ENCODE data around the gene STX8.

The STX8 gene

DNA sequence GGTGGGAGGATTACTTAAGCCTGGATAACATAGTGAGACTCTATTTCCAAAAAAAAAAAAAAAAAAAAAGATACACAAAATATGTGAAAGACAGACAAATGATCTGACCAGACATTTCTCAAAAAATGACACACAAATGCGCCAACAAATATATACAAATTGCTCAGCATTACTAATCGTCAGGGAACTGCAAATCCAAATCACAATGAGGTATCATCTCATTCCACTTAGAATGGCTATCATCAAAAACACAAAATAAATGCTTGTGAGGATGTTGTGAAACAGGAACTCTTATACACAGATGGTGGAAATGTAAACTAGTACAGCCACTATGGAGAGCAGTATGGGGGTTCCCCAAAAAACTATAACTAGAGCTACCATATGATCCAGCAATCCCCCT lies 62.4 kb downstream of the STX8 start:
- DNase-seq (ENCODE audit: extremely low spot score, insufficient read length, low read depth), result no peak
- no peak for FAIRE-seq

DNA sequence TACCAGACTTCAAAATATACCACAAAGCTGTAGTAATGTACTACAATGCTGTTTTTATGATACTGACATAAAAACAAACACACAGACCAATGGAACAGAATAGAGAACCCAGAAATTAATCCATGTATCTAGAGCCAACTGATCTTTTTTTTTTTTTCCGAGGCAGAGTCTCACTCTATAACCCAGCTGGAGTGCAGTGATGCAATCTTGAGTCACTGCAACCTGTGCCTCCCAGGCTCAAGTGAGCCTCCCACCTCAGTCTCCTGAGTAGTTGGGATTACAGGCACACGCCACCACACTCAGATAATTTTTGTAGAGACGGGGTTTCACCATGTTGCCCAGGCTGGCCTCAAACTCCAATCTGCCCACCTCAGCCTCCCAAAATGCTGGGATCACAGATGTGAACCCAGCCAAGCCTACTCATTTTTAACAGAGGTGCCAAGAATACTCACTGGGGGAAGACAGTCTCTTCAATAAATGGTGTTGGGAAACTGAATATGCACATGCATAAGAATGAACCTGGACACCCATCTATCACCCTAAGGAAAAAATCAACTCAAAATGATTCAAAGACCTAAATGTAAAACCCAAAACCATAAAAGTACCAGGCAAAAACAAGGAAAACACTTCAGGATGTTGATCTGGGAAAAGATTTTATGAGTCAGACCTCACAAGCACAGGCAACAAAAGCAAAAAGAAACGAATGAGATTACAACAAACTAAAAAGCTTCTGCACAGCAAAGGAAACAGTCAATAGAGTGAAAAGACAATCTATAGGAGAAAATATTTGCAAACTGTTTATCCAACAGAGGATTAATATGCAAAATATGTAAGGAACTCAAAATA lies 63.1 kb downstream of the STX8 start:
- FAIRE-seq (no peak), DNase-seq (ENCODE audit: extremely low spot score, insufficient read length, low read depth) (no peak)

DNA sequence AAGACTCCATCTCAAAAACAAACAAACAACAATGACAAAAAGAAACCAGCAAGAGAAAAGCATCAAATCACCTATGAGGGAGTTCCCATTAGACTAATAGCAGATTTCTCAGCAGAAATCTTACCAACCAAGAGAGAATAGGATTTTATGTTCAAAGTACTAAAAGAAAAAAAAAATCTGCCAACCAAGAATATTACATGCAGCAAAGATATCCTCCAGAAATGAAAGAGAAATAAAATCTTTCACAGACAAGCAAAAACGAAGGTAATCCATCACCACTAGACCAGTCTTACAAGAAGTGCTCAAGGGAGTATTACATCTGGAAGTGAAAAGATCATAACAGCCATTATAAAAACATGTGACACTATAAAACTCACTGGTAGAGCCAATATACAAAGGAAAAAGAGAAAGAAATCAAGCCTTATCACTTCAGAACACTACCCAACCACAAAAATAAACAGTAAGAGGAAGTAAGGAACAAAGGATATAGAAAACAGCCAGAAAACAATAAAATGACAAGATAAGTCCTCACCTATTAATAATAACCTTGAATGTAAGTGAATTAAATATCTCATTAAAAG lies 66.3 kb downstream of the STX8 start:
- DNase-seq (ENCODE audit: extremely low spot score, insufficient read length, low read depth) (no peak), FAIRE-seq (no peak)

DNA sequence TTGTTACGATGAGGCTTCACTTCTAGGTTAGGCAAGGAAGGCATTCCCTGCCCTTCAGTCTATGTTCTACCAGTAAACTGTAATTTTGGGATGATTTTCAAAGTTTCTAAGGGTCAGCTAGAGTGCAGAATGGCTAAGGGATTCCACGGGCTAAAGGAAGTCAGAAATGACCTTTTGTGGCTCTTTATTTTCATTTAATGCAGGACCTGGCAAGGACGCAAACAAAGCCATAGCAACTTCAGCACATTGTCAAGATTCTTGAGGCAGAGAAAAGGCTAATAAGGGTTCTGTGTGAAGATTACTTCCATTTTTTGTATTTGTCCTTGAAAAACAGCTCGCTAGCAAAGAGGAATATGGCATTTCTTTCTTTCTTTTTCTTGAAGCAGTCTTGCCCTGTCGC lies 76.6 kb downstream of the STX8 start:
- FAIRE-seq, result no peak

DNA sequence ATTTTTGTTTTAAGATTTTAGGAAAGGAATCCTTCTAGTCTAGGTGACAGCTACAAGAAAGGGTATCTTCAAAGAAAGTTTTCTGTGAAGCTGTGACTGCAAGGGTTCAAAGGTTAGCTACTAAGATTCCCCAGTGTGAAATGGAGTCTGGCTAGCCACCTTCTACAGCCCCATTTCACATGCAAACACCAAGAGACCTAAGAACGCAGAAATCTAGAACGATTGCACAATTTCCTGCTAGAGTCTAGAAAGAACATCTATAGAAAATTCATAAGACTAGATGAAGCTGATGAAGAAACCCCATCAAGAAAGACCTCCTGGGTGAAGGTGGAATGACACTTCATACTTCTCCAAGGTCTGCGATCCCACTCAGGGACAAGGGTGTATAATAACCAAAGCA lies 77.1 kb downstream of the STX8 start:
- FAIRE-seq, result no peak

More for the DNA sequence above, 76.6 kb downstream of the STX8 start:
- no peak for DNase-seq (ENCODE audit: extremely low spot score, insufficient read length, low read depth)

DNA sequence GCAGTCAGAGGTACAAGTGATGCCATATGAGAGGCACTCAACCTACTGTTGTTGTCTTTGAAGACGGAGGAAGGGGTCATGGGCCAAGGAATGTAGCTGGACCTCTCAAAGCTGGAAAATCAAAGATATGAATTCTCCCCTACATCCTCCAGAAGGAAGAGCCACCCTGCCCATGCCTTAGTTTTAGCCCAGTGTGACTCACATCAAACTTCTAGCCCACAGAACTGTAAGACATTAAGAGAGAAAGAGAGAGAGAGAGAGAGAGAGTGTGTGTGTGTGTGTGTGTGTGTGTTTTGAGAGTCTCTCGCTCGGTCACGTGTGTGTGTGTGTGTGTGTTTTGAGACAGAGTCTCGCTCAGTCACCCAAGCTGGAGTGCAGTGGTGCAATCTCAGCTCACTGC lies 87.1 kb downstream of the STX8 start:
- no peak for FAIRE-seq
- no peak for DNase-seq (ENCODE audit: extremely low spot score, insufficient read length, low read depth)

More for the DNA sequence above, 77.1 kb downstream of the STX8 start:
- no peak for DNase-seq (ENCODE audit: extremely low spot score, insufficient read length, low read depth)

DNA sequence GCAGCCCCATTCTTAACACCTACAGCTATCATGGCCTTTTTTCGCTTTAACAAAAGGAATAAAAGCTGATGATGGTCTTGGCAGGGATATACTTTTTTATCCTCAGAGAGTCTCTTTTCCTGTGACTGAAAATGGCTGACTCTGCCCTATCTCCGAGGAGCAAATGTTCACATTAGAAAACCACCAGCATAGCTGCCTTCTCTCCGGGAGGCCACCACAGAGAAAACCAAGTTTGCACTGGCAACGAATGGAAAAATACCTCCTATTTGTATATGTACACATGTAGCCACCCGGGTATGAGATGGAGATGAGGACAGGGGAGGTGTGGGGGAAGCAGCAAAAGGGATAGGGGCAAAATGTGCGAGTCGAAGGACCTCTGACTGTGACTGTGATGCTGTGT lies 88.2 kb downstream of the STX8 start:
- no peak for FAIRE-seq
- DNase-seq (ENCODE audit: extremely low spot score, insufficient read length, low read depth), result no peak

DNA sequence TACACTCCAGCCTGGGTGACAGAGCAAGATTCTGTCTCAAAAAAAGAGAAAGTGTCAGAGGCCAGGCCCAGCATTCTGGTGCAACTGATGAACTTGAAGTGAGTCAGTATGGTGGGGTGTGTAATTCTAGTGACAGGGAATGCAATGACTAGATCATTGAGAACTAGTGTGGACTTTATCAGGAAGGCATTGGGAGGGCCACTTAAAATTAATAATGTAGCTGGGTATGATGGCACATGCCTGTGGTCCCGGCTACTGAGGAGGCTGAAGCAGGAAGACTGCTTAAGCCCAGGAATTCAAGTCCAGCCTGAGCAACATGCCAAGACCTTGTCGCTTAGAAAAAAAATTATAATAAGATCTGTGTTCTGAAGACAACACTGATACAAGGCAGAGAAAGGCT lies 90.8 kb downstream of the STX8 start:
- FAIRE-seq, result no peak
- DNase-seq (ENCODE audit: extremely low spot score, insufficient read length, low read depth), result no peak

DNA sequence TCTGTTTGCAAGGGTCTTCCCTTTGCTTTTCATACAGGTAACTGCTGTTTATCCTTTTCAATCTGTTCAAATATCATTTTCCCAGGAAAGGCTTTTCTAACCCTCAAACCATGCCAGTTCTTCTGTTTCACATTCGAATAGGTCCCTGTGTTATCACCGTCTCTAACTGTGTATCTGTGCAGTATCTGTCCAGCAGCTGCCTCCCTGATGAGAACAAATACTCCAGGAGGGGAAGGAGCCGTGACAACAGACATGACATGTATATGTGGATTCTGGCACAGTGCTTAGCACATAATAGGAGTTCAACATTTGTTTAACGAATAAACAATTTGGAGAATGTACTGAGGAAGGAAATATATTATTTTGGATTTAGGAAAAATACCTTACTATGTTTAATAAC lies 95.7 kb downstream of the STX8 start:
- DNase-seq (ENCODE audit: extremely low spot score, insufficient read length, low read depth) (no peak), FAIRE-seq (no peak)

DNA sequence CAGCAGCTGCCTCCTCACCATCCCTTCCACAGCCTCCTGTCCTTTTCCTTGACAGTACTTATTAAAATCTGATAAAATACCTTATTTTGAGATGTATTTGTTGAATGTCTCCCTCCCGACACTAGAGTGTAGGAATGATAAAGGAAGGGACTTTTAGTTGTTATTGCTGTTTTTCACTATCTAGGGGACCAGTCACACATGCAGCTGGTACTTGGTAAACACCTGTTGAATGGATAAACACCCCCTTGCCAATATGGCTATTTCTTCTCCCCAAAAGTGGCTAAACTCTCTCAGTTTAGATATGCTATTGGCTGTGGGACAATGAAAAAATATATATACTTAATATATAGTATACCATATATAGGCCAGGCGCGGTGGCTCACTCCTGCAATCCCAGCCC lies 96.7 kb downstream of the STX8 start:
- FAIRE-seq (no peak), DNase-seq (ENCODE audit: extremely low spot score, insufficient read length, low read depth) (no peak)

DNA sequence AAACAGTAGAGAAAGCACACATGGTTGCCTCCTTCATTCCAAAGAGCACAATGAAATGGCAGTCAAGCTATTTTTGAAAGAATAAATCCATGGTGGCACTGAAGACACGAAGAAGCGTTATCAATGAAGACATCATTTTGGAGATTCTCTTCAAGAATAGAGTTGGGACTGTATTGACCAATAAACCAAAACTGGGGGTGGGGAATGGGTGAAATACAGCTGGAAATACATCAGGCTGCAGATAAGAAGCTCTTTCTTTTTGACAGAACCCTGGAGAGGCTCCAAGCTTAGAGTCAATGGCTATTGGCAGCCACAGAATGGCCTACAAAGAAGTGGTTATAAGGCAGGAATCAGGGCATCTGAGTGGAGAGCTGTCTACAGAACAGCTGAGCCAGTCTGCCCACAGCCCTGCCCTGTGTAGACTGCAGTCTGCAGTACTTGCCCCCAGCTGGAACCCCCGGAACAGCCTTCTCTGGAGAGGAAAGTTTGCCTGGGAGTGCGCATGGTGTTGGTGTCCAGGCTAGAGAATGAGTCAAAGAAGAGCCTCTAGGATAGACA lies 100.4 kb downstream of the STX8 start:
- no peak for FAIRE-seq

DNA sequence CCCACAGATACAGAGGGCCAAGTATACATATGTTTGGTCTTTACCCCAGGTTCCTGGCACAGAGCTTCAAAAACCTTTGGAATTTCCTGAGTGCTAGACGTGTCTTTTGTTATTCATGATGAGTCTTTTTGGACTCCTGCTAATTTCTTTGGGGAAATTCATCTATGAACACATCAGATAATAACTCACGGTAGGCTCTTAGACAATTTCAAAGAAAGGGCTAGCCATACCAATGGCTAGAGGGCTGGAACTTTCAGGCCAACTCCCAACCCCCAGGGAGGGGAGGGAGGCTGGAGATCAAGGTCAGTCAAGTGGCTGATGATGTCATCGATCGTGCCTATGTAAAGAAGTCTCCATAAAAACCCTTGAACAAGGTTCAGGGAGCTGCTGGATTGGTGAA lies 101.9 kb downstream of the STX8 start:
- no peak for FAIRE-seq
- DNase-seq (ENCODE audit: extremely low spot score, insufficient read length, low read depth), result no peak

More for the DNA sequence above, 100.4 kb downstream of the STX8 start:
- no peak for DNase-seq (ENCODE audit: extremely low spot score, insufficient read length, low read depth)

DNA sequence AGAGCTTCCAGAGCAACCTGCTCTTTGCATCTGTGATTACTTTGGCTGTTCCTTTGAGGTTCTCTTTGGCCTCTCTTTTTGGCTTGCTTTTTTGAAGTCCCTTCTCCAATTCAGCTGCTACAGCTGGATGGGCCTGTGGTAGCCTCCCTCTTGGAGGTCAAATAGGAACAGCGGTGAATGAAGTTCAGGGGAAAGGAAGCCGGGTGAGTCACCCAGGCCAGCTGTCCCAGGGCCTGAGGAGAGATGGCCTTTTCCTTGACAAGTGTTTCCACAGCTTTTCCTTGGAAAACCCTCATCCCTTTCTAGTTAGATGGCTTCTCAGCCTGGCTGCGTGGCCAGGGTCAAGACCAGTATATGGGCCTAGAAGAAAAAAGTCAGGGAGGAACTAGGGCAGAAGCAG lies 103.1 kb downstream of the STX8 start:
- FAIRE-seq, result no peak
- DNase-seq (ENCODE audit: extremely low spot score, insufficient read length, low read depth), result no peak

DNA sequence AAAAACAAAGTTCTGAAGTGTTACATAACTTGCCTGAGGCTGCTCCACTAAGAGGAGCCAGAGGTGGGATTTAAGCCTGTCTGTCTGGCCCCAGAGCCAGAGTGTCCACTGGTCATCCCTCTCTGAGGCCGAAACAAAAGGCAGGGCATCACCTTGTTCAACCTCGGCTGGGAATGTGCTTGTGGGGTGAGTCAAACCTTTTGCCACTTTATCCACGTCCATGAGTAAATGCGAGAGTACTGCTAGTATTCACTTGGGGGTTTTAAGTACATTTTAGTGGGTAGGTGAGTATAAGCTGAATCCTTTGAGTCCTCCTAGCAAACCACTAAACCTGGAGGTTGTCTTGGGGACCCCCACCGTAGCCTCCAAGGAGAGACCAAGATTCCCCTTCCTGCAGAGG lies 103.5 kb downstream of the STX8 start:
- DNase-seq (ENCODE audit: extremely low spot score, insufficient read length, low read depth) (no peak), FAIRE-seq (no peak)

DNA sequence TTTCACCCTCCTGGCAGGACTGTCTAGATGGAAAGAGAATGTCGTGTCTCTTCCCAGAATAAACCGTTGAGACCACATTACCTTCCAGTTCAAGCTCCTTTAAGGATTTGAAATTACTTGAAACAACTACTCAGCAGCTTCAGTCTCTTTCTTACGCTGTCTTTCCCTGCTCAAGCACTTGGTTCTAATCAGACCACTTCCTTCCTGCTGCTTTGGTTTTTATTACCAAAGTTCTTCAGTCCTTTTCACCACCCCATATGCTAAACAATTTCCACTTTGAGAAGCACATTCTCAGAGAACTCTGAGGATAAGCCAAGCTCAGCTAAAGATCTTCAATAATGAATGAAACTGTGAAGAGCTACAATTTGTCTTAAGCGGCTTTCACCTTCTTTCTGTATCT lies 105.4 kb downstream of the STX8 start:
- DNase-seq (ENCODE audit: extremely low spot score, insufficient read length, low read depth), result no peak
- FAIRE-seq, result no peak

DNA sequence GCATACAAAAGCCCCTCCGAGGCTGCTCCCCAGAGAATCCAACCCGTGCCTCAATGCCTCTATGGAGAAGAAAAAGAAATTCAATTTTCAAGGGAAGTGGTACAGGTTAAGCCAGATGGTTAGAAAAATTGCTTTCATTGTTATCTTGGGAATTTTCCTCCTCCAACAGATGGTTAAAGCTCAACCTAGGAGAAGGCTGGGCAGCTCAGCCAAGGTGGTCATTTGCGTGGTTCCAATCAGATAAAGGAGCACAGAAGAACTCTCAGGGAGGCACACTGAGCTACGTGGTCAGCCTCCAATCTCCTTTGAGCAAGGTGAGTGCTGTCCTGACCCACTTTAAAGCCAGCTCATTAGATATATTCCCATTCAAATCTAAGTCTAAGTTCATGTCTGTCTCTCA lies 106.7 kb downstream of the STX8 start:
- DNase-seq (ENCODE audit: extremely low spot score, insufficient read length, low read depth) (no peak), FAIRE-seq (no peak)

DNA sequence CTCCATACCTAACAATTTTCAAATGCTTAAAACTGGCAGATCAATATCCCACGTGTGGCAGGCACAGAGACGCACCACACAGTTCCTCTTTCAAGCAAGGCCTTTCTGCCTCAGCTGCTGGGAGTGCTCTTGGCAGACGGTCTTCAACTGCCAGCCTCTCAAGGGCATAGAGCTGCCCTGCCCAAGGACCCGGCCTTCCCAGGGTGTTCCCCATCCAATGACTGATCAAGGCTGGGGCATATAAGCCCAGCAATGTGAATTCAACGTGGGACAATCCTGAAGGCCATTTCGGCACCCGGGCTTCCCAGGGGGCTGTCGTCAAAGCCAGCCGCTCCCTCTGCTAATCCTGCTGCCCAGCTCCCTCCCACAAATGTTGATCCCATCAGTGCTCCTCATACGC lies 107.1 kb downstream of the STX8 start:
- DNase-seq (ENCODE audit: extremely low spot score, insufficient read length, low read depth) (no peak), FAIRE-seq (no peak)

DNA sequence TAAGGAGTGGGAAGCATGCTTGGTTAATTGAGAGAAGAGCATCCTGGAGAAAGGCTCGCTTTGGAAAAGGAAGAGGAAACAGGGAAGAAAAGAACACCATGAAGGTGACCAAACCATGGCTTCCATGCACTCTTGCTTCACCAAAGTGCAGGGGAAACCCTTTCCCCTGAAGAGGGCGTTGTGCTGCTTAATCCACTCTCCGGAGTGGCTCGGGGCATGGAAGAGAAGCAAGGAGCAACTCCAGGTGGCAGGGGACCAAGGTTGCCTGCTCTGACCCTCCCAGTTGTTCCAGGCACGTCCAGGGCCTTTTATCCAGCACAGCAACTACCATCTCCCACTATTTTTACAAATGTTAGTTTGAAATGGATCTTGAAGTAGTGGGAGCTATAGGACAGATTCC lies 108.1 kb downstream of the STX8 start:
- no peak for FAIRE-seq
- DNase-seq (ENCODE audit: extremely low spot score, insufficient read length, low read depth), result no peak

DNA sequence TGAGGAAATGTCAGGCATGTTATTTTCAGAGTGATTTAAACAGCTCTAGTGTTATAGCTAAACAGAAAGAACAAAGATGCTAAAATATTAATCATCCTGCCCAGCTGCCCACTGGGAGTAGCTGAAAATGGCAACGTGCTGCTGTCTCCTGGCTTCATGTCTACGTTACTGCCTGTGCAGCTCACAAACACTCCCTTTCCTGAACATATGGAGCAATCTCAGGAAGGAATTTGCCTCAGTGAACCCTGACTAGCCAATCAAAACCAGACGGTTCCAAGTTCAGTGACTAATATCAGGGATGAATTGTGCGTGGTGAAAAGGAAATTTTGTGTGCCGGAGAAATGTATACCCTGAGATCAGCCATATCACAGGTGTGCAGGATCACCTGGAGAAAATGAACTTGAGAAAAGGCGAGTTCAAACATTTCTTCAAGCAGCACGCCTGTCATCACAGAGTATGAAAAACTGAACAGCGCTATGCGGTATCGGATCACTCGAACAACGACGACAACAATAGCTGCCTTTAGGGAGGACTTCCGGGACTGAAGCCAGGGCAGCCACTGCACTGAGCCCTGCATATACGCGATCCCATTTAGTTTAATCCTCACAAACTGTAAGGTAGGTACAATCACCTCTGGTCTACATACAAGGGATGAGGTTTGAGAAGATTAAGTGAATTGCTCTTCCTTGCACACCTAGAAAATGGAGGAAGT lies 110.3 kb downstream of the STX8 start:
- FAIRE-seq, result no peak
- no peak for DNase-seq (ENCODE audit: extremely low spot score, insufficient read length, low read depth)

DNA sequence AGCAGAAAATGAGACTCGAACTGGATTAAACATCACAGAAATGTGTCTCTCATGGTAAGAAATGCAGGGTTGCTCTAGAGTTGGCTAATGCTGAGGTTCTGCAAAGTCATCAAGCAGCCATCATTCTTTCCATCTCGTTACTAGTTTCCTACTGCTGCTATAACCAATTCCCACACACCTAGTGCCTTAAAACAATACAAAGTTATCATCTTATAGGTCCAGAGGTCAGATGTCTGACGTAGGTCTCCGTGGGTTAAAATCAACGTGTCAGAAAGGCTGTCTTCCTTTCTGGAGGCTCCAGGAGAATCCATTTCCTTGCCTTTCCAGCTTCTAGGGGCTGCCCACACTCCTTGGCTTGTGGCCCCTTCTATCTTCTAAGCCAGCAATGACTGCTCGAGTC lies 118.6 kb downstream of the STX8 start:
- no peak for FAIRE-seq
- no peak for DNase-seq (ENCODE audit: extremely low spot score, insufficient read length, low read depth)

DNA sequence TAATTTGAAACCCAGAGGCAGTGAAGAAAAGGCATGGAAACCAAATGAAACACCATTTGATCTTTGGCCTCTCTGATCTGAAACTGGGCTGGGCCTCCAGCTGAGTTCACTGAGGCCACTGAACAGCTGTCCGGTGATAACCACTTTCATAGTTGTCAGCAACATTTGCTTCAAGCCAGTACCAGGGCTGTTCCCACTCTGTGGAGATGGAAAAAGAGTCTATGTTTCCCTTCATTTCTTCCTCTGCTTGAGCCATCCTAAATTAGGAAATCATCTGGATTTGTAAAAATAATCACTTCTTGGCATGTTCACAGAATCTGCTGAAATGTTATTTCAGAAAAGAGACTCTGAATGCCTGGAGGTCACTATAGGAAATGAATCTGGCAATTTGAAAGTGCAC lies 119.3 kb downstream of the STX8 start:
- no peak for DNase-seq (ENCODE audit: extremely low spot score, insufficient read length, low read depth)
- FAIRE-seq, result peak; percentile 35
